ENCODE data around the gene AP1S2.

The AP1S2 gene

DNA sequence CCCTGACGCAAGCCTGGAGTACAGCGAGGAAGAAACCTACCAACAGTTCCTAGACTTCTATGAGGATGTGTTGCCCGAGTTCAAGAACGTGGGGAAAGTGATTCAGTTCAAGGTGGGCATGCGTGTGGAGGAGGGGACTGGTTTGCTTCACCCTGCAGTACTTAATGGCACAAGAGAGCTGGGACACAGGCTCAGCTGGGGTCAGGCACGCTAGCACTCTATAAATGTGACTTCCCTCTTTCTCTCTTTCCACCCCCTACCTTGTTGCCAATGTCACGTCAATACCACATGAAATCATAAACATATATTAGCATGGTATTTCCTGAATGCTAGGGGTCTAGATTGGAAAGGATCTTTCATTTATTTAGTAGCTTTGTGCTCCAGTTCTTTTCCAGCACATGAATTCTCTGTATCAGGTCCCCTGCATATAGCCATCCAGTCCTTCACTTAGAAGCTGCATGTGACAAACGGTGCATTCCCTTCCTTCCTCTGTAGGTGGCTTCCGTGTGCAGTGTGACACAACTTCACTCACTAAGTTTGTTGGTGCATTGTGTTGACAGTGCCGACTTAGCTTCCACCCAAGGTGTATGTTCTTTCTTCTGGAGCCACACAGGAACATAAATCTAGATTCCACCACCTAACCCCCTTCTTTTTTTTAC is 38.7 kb downstream of the AP1S2 start:
- H3K4me1 ChIP-seq (ENCODE audit: low read depth, poor library complexity, severe bottlenecking): peaks cover 18% of the 10 kb centered on the region
- H3K79me2 ChIP-seq (ENCODE audit: insufficient read depth, low read depth): no peaks in the 10 kb centered on the region
- H3K4me3 ChIP-seq (IDR thresholded peaks at IDR 0.05; ENCODE audit: insufficient read depth, low read depth, low read length): no peak overlapping the region
- H3K27ac ChIP-seq: no peak overlapping the region
- no peak overlapping the region for H2AFZ ChIP-seq (ENCODE audit: low read depth)
- H3K27me3 ChIP-seq (ENCODE audit: insufficient read depth, low read depth): no peaks in the 10 kb centered on the region
- H4K20me1 ChIP-seq (ENCODE audit: insufficient read depth): no peaks in the 10 kb centered on the region
- H3K4me2 ChIP-seq: peak overlapping the region; percentile 50
- no peak overlapping the region for H3K9ac ChIP-seq
- H3K36me3 ChIP-seq (ENCODE audit: insufficient read depth): no peaks in the 10 kb centered on the region
- TF ChIP-seq CTCF (conservative IDR thresholded peaks at IDR 0.05; ENCODE audit: low read depth, low read length): peak; percentile 29

GRCh38 chrX:15814771-15815365 is 39.7 kb downstream of the AP1S2 start:
- TF ChIP-seq CTCF (conservative IDR thresholded peaks at IDR 0.05; ENCODE audit: low read depth, low read length): no peak
- Histone ChIP-seq H3K27me3 (ENCODE audit: insufficient read depth, low read depth) (no peaks in the 10 kb centered on the region), H4K20me1 (ENCODE audit: insufficient read depth) (no peaks in the 10 kb centered on the region), H3K36me3 (ENCODE audit: insufficient read depth) (no peaks in the 10 kb centered on the region), H3K27ac (no peak overlapping the region), H2AFZ (ENCODE audit: low read depth) (no peak overlapping the region), H3K4me2 (no peak overlapping the region), H3K4me1 (ENCODE audit: low read depth, poor library complexity, severe bottlenecking) (peaks cover 18% of the 10 kb centered on the region), H3K4me3 (IDR thresholded peaks at IDR 0.05; ENCODE audit: insufficient read depth, low read depth, low read length) (no peak overlapping the region), H3K9ac (no peak overlapping the region), H3K79me2 (ENCODE audit: insufficient read depth, low read depth) (no peaks in the 10 kb centered on the region)

- Histone ChIP-seq H3K4me1 (ENCODE audit: low read depth, poor library complexity, severe bottlenecking) (peaks cover 18% of the 10 kb centered on the region), H3K36me3 (ENCODE audit: insufficient read depth) (no peaks in the 10 kb centered on the region), H4K20me1 (ENCODE audit: insufficient read depth) (no peaks in the 10 kb centered on the region), H3K79me2 (ENCODE audit: insufficient read depth, low read depth) (no peaks in the 10 kb centered on the region), H3K27me3 (ENCODE audit: insufficient read depth, low read depth) (no peaks in the 10 kb centered on the region), H3K4me2 (no peak overlapping the region), H3K4me3 (IDR thresholded peaks at IDR 0.05; ENCODE audit: insufficient read depth, low read depth, low read length) (no peak overlapping the region), H3K9ac (no peak overlapping the region), H3K27ac (no peak overlapping the region), H2AFZ (ENCODE audit: low read depth) (no peak overlapping the region)
- no peak for TF ChIP-seq CTCF (conservative IDR thresholded peaks at IDR 0.05; ENCODE audit: low read depth, low read length)
Observed at GRCh38 chrX:15813416-15813815, 41.2 kb downstream of the AP1S2 start.

DNA sequence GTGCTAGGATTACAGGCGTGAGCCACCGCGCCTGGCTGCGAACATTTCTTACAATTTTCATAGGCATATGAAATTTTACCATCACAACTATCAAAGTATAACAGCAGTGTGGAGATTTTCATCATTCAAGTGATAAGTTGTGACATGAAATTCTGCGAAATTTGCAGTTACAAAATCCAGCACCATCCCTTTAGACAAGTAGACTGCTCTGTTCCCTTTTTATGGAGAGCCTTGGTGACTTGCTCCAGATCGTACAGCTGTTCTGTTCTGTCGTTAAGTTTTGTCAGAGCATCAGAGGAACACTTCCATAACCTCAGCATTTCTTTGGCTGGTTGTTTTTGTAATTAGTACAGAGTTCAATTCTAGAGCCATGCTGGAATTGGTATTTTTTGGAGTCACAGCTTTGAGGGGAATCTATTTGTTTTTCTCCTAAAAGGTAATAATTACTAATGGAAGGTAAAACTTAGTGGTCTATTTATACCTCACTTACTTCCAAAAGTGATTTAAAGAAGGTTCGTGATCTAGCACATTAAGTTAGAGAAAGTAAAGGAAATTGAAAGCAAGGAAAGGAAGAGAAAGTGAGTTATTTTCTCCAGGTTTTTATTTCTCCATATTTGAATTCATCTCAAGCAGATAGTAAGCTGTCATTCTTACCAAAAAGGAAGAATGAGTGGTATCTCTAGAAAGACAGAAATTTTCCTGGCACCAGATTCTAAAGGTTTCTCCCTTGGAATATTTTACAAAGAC is 42.2 kb downstream of the AP1S2 start:
- Histone ChIP-seq H4K20me1 (ENCODE audit: insufficient read depth) (no peaks in the 10 kb centered on the region), H3K9ac (no peak overlapping the region), H3K27ac (no peak overlapping the region), H3K4me2 (no peak overlapping the region), H3K79me2 (ENCODE audit: insufficient read depth, low read depth) (no peaks in the 10 kb centered on the region), H3K4me1 (ENCODE audit: low read depth, poor library complexity, severe bottlenecking) (peaks cover 16% of the 10 kb centered on the region), H3K4me3 (IDR thresholded peaks at IDR 0.05; ENCODE audit: insufficient read depth, low read depth, low read length) (no peak overlapping the region), H3K36me3 (ENCODE audit: insufficient read depth) (no peaks in the 10 kb centered on the region), H3K27me3 (ENCODE audit: insufficient read depth, low read depth) (no peaks in the 10 kb centered on the region), H2AFZ (ENCODE audit: low read depth) (no peak overlapping the region)
- no peak for TF ChIP-seq CTCF (conservative IDR thresholded peaks at IDR 0.05; ENCODE audit: low read depth, low read length)
